HG03108 (cell line): Measurements from ENCODE around the gene KIF17.
"Not testable (repeated sequence)": the region's sequence is repeated elsewhere in the genome, so short reads cannot be mapped to it uniquely, and the experiment has no call there.

ENCODE experiments used
- ATAC-seq: cut with Tn5 transposase; IDR thresholded peaks from one replicate; pipeline ENCODE4 v1.9.1; 2021; ENCODE audit warnings: moderate library complexity; ENCODE audit not compliant: unreplicated experiment

The KIF17 gene

GRCh38 chr1:20727746-20728316 is 10.0 kb upstream of the KIF17 start:
- ATAC-seq = no peak

DNA sequence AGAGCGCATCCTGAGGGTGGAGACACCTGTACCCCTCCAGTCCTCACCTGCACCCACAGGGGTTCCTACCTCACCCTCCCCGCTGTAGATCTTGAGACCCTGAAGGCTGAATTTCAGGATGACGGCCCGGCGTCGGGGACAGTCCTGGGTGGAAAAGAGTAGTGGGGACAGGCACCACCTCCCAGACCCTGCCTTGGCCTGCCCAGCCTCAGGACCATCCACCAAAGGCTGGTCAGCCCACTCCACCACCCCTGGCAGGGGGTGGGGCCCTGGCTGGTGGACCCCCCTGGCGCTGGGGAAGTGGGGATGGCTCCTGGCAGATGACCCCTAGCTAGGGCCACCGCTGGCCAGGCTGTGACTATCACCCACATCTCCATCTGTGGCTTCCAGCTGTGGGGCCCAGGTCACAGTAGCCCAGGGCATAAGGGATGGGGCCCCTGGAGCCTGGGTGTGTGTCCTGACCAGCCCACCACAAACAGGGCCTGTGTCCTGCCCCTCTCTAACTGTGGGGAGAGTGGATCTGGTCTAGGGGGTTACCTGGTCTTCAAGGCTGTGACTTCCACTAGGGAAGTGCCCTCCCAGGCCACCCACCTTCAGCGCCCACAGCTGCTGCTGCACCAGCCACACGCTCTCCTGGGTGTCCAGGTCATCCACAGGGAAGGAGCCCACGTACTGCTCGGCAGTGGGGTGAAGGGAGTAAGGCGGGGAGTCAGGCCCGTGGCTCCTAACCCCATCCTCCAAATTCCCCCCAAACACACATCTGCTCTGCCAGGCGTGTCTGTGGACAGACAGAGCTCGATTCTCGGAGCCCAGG is 9.3 kb upstream of the KIF17 start:
- no peak for ATAC-seq

DNA sequence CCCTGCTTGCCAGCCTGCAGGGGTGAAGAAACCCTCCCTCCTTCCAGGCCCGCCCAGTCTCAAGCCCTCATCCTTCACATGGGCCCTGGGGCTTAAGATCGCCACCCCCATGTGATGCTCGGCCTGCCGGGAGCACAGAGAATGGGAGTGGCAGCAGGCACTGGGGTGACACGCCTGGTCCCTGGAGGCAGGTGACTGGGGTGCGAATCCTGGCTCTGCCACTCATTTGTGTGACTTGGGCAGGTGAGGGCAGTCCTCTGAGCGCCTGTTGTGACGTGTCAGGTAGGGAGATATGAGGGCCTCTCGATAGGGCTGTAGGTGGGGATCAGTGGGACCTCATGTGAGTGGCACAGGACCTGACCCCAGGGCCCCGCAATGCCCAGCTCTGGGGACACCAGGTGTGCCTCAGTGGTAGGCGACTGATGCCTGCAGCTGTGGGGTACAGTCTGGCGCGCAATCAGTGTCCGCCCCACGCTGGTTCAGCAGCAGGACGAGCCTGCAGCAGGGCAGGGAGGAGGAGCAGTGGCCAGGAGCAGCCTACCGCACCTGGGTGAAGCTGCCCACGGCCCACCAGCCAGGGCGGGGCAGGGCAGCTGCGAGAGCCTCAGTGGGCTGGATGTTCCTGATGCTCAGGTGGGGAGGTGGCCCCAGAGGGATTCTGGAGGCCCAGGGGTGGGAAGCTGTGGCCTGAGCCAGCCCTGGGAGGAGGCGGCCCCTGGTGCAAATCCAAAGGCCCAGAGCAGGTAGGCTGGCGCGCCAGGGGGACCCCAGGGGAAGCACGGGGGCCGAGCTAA is 8.5 kb upstream of the KIF17 start:
- no peak for ATAC-seq

- ATAC-seq = no peak
Observed at GRCh38 chr1:20725189-20726117, 7.6 kb upstream of the KIF17 start.

DNA sequence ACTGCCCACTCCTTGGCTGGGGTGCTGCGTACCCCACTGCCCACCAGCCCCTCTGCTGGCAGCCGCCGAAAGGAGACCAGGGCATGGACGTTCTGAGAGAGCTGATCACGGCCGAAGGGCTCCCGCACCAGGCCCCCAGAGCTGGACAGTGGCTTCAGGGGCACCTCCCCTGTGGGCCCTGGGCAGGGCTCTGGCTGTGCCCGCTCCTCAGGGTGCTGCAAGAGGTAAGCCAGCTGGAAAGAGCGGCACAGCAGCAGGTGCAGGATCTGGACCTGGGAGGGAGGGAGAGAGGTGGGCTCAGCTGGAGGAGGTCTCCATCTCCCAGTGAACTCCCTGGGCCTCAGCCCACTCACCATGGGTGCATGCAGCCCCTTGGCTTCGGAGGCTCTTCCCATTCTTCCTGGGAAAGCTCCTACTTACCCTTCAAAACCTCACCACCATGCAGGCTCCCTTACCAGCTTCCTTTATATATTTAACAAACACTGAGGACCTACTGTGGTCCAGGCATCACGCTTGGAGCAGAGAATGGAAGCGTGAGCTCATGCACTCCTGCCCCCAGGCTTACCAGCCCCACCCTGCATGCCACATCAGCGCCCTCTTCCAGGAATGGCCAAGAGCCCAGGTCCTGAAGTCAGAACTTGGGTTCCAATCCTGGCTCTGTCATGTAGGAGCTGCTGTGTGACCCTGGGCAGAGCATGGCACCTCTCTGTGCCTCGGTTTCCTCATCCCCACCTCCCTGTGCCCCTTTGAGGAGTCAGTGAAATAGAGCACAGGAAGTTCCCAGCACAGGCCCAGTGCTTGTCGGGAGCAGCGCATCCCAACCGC is 6.8 kb upstream of the KIF17 start:
- ATAC-seq = no peak

DNA sequence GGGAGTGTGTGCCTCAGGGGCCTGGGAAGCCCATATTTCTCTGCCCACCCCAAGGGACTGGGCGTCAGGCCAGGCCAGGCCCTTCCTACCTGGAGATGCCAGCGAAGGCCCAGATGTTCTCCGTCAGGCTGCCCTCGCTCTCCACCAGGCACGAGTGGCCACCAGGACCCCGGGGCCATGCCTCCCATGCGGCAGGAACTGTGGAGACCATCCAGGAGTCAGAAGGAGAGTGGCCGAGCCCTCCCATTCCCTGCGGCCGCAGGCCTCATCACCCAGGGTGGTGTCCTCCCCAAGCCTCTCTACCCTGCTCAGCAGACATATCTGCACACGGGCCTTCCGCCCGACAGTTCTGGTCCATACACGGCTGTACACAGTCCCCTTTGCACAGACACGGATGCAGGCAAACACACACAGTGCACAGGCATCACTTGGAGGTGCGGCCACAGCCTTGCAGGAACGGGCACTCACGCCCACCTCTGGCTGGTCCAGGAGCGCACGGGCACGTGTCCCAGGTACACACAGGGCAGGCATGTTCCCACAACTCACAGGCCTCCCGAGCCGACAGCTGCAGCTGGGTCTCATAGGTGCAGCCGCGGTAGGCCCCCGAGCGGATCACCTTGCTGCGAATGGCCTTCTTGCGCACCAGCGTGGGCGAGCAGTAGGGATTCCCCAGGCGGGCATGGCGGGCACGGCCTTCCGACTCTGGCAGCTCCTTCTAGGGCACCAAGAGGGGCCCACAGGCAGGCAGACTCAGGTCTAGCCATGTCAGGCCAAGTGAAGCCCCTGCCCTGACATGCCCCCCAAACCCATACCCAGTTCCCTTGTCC is 5.9 kb upstream of the KIF17 start:
- ATAC-seq = no peak

GRCh38 chr1:20723159-20723536 is 5.3 kb upstream of the KIF17 start:
- ATAC-seq = no peak

GRCh38 chr1:20721117-20722061 is 3.6 kb upstream of the KIF17 start:
- no peak for ATAC-seq

- ATAC-seq = no peak
Observed at GRCh38 chr1:20720631-20721091, 2.9 kb upstream of the KIF17 start.

DNA sequence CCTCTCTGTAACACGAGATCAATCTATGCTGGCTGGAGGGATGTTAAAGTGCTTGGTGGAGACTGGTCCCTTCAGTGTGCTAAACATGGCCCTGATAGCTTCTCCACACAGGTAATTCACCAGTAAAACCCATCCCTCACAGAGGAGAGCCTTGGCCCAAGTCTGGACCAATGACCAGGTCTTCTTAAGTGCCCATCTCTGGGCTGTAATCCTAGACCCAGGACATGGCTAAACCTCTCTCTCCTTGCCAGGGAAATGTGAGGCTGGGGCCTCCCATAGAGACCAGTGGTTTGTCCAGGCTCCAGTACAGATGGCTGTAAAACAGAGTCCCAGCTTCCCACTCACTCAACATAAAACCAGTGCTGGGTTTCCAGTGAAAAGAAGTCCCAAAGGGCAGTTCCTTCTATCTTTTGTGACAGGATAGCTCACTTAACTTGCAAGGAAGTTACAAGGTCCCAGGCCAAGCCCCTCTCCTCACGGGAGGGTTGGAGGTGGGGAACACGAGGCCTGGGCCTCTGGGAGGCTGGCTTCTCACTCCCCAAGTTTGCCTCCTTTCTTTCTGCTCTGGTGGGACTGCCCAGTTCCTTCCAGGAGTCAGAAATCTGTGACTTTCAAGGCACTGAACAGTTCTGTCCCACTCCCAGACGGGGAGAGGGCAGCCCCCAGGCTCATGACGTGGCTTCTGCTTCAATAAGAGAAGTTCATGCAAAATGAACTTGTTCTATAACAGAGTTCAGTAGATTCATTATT is 2.2 kb upstream of the KIF17 start:
- ATAC-seq = no peak

- ATAC-seq = no peak
Observed at GRCh38 chr1:20719261-20719660, 1.5 kb upstream of the KIF17 start.

- not testable (repeated sequence) for ATAC-seq
Observed at GRCh38 chr1:20718343-20718882, 606 bp upstream of the KIF17 start.

DNA sequence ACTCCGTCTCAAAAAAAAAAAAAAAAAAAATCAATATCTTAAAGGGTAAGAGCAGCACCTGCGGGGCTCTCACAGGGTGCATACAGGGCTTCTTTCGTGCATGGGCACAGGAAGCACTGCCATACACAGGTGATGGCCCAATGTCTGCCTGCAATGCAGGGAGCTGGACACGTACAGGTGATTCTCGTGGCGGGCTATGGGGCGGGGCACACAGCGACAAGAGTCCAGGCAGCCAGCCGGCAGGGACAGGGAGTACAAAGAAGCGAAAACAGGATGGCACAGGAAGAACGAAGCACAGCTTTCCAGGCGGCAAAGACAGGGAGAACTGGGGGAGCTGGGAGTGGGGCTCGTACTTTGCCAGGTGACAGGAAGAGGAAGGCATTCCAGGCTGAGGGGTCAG is 1.6 kb downstream of the KIF17 start:
- ATAC-seq = no peak

DNA sequence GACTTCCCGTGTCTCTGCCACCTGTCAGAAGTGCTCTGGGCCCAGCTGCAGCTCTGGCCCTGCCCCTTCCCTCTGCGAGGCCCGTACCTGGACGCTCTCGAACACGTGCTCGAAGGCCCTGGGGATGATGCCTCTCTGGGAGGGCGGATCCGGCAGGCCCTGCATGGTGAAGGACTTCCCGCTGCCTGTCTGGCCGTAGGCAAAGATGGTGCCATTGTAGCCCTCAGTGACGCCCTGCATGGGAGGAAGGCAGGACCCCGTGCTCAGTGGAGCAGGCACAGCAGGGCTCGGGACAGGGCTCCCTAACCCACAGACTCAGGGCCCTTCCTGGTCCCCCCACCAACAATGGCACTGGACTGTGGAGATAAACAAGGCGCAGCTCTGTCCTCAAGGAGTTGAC is 2.4 kb downstream of the KIF17 start:
- no peak for ATAC-seq

- no peak for ATAC-seq
Observed at GRCh38 chr1:20713440-20713839, 4.4 kb downstream of the KIF17 start.

- no peak for ATAC-seq
Observed at GRCh38 chr1:20712215-20712577, 5.6 kb downstream of the KIF17 start.
